Activated T-helper 1 cell treated with anti-CD3 and anti-CD28 coated beads, Interleukin-12 subunit alpha, Interleukin-12 subunit beta, Interleukin-2, Interleukin-4 antibody, amounts not matched to agents 30 ng/mL and 10 ng/mL and 1 ng/mL, durations not matched to agents 14 hours and 24 hours and 36 hours (primary cell): ENCODE data around the gene SLC38A3. TPM values are rescaled to one million over a fixed set of nuclear protein-coding genes. Genes with fewer than 3 reads are reported as not detected.

ENCODE experiments used
- DNase-seq: peaks from one replicate; pipeline ENCODE4 v3.0.0; 2021; ENCODE audit warnings: low spot score
- H3K27ac Mint-ChIP-seq: one replicate; pipeline ENCODE4 v1.8.0; 2021; ENCODE audit warnings: mild to moderate bottlenecking, mixed read lengths
- H3K27me3 Mint-ChIP-seq: one replicate; pipeline ENCODE4 v1.8.0; 2022; ENCODE audit warnings: mild to moderate bottlenecking, moderate library complexity, mixed read lengths; ENCODE audit not compliant: insufficient read depth
- H3K36me3 Mint-ChIP-seq: one replicate; pipeline ENCODE4 v1.8.0; 2021; ENCODE audit warnings: low read depth, mixed read lengths
- H3K4me1 Mint-ChIP-seq: one replicate; pipeline ENCODE4 v1.8.0; 2021; ENCODE audit warnings: low read depth, mixed read lengths
- H3K4me3 Mint-ChIP-seq: one replicate; pipeline ENCODE4 v1.8.0; 2021; ENCODE audit warnings: mild to moderate bottlenecking, moderate library complexity, mixed read lengths
- H3K9me3 Mint-ChIP-seq: one replicate; pipeline ENCODE4 v1.8.0; 2021; ENCODE audit warnings: mixed read lengths
- intact Hi-C: fragments of 100-400 bp; cut with micrococcal nuclease; formaldehyde crosslinking; loops from one replicate; pipeline ENCODE4 v1.15.1; 2024
- total RNA-seq: library from RNA; stranded (reverse); gene quantifications from 2 replicates; pipeline ENCODE4 v1.2.3, GENCODE V29; 2022

SLC38A3 gene
- total RNA-seq, 1 donor from 2014 or later, result not detected

DNA sequence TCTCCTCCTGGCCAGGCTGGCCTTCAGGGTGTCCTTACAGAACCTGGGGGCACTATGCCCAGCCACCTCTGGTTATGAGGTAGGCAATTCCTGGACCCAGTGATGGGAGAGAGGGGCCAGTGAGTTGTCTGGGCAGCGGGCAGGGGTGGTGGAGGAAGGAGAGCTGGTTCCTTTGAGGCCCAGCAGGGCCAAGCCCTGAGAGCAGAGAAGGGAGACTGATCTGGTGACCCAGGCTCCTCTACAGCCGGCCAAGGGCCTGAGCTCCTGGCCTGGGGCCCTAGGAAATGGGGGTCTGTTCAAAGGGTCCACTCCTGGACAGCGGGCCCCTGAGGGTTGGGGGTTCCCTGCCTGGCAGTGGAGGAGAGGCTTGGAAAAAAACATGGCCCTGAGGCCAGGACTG, 7.9 kb downstream of the SLC38A3 start:
- no peak for DNase-seq
- no peak overlapping the region for H3K27ac Mint-ChIP-seq
- intact Hi-C loops, result no loop called here
- no peak overlapping the region for H3K4me3 Mint-ChIP-seq
- H3K36me3 Mint-ChIP-seq, result no peaks in the 10 kb centered on the region
- H3K9me3 Mint-ChIP-seq, result no peaks in the 10 kb centered on the region
- H3K4me1 Mint-ChIP-seq, result peaks cover 4% of the 10 kb centered on the region
- H3K27me3 Mint-ChIP-seq, result peaks cover 14% of the 10 kb centered on the region

DNA sequence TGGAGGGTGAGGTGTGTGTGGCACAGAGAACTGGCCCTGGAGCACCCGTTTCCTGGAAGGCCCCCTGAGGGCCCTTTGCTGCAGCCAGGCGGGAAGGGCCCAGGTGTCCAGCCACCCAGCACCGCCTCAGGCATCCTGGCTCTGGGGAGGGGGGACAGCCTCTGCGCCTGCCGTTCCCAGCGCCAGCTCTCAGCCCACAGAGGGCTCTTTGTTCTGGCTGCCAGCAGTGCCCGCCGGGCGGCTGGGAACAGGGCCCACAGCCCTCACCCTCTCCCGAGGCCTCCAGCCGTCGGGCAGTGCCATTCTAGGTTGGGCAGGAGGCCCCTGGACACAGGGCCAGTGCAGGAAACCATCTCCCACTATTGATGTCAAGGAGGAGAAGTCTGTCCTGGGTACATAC, 8.3 kb downstream of the SLC38A3 start:
- peaks cover 14% of the 10 kb centered on the region for H3K27me3 Mint-ChIP-seq
- no peaks in the 10 kb centered on the region for H3K9me3 Mint-ChIP-seq

DNA sequence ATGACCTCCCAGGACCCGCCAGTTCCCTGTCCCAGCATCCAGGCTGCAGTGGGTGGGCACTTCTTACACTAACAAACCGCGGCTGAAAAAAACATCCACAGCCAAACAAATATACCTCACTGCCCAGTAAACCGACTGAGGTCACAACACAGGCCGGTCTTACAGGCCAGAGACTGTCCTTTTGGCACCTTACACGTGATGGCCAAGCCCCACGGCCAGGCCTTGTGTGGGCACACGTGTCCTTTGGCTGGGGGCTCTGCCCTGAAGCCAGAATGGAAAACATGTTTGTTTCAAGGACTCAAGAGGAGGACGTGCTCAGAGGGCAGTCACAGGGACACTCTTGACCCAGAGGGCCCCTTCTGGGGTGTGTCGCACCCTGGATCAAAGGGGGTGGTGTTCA, 9.8 kb downstream of the SLC38A3 start:
- H3K4me3 Mint-ChIP-seq, result no peak overlapping the region
- H3K27me3 Mint-ChIP-seq, result peaks cover 7% of the 10 kb centered on the region
- H3K27ac Mint-ChIP-seq, result no peak overlapping the region
- intact Hi-C loops, result no loop called here
- no peaks in the 10 kb centered on the region for H3K9me3 Mint-ChIP-seq
- peaks cover 4% of the 10 kb centered on the region for H3K4me1 Mint-ChIP-seq
- H3K36me3 Mint-ChIP-seq, result no peaks in the 10 kb centered on the region
- no peak for DNase-seq

More for the DNA sequence above, 8.3 kb downstream of the SLC38A3 start:
- no peaks in the 10 kb centered on the region for H3K36me3 Mint-ChIP-seq
- intact Hi-C loops, result no loop called here
- no peak overlapping the region for H3K27ac Mint-ChIP-seq
- no peak overlapping the region for H3K4me3 Mint-ChIP-seq
- DNase-seq, result no peak
- peaks cover 4% of the 10 kb centered on the region for H3K4me1 Mint-ChIP-seq

DNA sequence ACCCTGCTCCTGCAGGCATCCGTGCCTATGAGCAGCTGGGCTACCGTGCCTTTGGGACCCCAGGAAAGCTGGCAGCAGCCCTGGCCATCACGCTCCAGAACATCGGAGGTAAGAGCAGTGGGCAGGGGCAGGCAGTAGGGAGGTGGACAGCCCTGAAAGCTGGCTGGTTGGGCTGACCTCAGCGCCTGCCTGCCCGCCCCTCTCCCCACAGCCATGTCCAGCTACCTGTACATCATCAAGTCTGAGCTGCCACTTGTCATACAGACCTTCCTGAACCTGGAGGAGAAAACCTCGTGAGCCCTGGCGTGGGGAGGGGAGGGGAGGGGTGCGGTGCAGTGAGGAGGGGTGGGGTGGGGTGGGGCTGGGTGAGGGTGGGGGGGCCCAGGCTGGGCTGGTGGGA, 10.5 kb downstream of the SLC38A3 start:
- H3K9me3 Mint-ChIP-seq, result no peaks in the 10 kb centered on the region
- no peak overlapping the region for H3K4me3 Mint-ChIP-seq
- DNase-seq, result no peak
- no peaks in the 10 kb centered on the region for H3K36me3 Mint-ChIP-seq
- peaks cover 4% of the 10 kb centered on the region for H3K4me1 Mint-ChIP-seq
- peaks cover 5% of the 10 kb centered on the region for H3K27me3 Mint-ChIP-seq
- H3K27ac Mint-ChIP-seq, result no peak overlapping the region
- intact Hi-C loops, result no loop called here

DNA sequence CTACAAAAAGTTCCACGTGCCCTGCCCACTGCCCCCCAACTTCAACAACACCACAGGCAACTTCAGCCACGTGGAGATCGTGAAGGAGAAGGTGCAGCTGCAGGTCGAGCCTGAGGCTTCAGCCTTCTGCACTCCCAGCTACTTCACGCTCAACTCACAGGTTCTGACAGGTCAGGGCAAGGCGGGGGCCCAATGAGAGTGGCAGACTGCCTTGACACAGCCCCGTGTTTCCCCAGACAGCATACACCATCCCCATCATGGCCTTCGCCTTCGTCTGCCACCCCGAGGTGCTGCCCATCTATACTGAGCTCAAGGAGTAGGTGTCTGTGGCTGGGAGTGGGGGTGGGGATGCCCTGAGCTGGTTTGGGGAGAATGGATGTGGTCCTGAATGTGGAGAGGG, 12.6 kb downstream of the SLC38A3 start:
- no peaks in the 10 kb centered on the region for H3K4me1 Mint-ChIP-seq
- no peak for DNase-seq
- intact Hi-C loops, result no loop called here
- no peak overlapping the region for H3K4me3 Mint-ChIP-seq
- H3K27me3 Mint-ChIP-seq, result peaks cover 5% of the 10 kb centered on the region
- no peaks in the 10 kb centered on the region for H3K9me3 Mint-ChIP-seq
- H3K27ac Mint-ChIP-seq, result no peak overlapping the region
- H3K36me3 Mint-ChIP-seq, result no peaks in the 10 kb centered on the region

- no peak overlapping the region for H3K27ac Mint-ChIP-seq
- H3K4me1 Mint-ChIP-seq, result no peaks in the 10 kb centered on the region
- H3K36me3 Mint-ChIP-seq, result no peaks in the 10 kb centered on the region
- DNase-seq, result no peak
- intact Hi-C loops, result no loop called here
- H3K27me3 Mint-ChIP-seq, result peaks cover 8% of the 10 kb centered on the region
- H3K9me3 Mint-ChIP-seq, result no peaks in the 10 kb centered on the region
- no peak overlapping the region for H3K4me3 Mint-ChIP-seq
Measured at GRCh38 chr3:50218448-50218847, 13.4 kb downstream of the SLC38A3 start.

GRCh38 chr3:50219285-50219684, 14.2 kb downstream of the SLC38A3 start:
- DNase-seq, result no peak
- Mint-ChIP-seq H3K27me3 (peaks cover 12% of the 10 kb centered on the region), H3K36me3 (no peaks in the 10 kb centered on the region), H3K27ac (no peak overlapping the region), H3K4me1 (no peaks in the 10 kb centered on the region), H3K4me3 (no peak overlapping the region), H3K9me3 (no peaks in the 10 kb centered on the region)
- intact Hi-C loops, result no loop called here

DNA sequence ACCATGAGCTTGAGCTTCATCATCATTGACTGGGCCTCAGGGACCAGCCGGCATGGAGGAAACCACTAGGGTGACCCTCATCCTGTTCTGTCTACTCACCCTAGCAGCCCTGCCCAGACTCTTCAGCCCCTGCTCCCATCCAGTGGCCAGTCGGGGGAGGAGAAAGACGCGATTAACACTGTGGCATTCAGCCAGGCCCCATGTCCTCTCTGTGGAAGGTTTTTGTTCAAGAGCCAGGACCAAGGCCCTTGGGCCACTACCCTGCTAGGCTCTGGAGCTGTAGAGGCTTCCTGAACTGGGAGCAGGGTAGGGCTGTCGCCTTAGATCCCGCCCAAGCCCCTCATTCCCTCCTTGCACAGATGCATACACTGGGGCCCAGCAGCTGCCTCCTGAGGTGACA, 15.0 kb downstream of the SLC38A3 start:
- Mint-ChIP-seq H3K27me3 (peaks cover 15% of the 10 kb centered on the region), H3K27ac (no peak overlapping the region), H3K9me3 (no peaks in the 10 kb centered on the region), H3K4me1 (no peaks in the 10 kb centered on the region), H3K36me3 (no peaks in the 10 kb centered on the region), H3K4me3 (no peak overlapping the region)
- intact Hi-C loops, result no loop called here
- no peak for DNase-seq

GRCh38 chr3:50221051-50221410, 16.0 kb downstream of the SLC38A3 start:
- peaks cover 8% of the 10 kb centered on the region for H3K4me1 Mint-ChIP-seq
- H3K4me3 Mint-ChIP-seq, result no peak overlapping the region
- no peak for DNase-seq
- intact Hi-C loops, result no loop called here
- no peaks in the 10 kb centered on the region for H3K36me3 Mint-ChIP-seq
- no peak overlapping the region for H3K27ac Mint-ChIP-seq
- H3K9me3 Mint-ChIP-seq, result no peaks in the 10 kb centered on the region
- H3K27me3 Mint-ChIP-seq, result peaks cover 15% of the 10 kb centered on the region

DNA sequence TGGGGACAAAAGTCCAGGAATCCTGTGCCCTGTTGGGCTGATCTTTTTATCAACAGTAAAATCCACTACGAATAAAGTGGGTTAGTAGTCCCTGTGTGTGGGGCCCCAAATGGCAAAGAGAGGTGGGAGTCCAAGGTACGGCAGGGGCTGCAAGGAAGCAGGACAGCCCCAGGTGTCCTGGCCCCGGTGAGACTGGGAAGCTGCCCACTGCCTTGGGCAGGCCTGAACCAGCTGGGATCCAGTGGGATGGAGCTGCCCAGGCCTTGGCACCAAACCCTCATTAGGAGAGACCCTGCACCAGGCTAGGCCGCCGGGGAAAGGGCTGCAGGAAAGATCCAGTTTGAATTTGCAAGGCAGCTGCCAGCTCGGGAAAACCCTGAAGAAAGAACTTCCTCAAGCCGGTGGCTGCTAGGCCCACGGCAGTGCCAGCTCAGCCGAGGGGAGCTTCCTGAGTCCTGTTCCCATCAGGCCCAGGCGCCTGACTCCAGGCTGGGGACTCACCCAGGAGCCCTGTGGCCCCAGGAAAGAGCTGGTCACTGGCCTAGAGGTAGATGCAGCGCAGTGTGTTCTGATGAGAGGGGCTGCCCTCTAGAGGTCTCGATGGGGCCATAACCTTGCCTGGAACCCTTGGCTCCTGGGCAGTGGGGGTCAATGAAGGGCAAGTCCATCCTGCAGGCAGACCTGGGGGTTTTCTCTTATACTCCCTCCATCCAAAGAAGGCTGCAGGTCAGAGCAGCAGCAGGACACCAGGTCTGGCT, 16.5 kb downstream of the SLC38A3 start:
- Mint-ChIP-seq H3K4me1 (peaks cover 12% of the 10 kb centered on the region), H3K9me3 (no peaks in the 10 kb centered on the region), H3K36me3 (no peaks in the 10 kb centered on the region), H3K27me3 (peaks cover 15% of the 10 kb centered on the region), H3K27ac (no peak overlapping the region), H3K4me3 (no peak overlapping the region)
- intact Hi-C loops, result no loop called here
- no peak for DNase-seq

DNA sequence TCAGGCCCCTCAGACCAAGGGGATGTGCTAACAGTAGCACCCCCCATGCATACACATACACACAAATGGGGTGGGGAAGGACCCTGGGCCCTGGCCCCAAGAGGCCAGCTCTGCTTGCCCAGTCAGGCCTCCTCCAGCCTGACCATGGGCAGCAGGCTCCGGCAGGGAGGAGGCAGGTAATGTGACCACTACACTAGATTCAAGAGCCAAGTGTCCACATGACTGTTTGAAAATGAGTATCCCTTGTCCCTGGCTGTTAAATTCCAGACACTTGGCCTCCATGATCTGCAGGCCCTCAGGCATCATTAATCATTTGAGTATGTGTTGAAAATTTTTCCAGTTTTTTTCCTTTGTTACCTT, 17.1 kb downstream of the SLC38A3 start:
- DNase-seq, result no peak
- peaks cover 12% of the 10 kb centered on the region for H3K4me1 Mint-ChIP-seq
- H3K36me3 Mint-ChIP-seq, result no peaks in the 10 kb centered on the region
- no peaks in the 10 kb centered on the region for H3K9me3 Mint-ChIP-seq
- H3K4me3 Mint-ChIP-seq, result no peak overlapping the region
- peaks cover 15% of the 10 kb centered on the region for H3K27me3 Mint-ChIP-seq
- intact Hi-C loops, result no loop called here
- no peak overlapping the region for H3K27ac Mint-ChIP-seq

- Mint-ChIP-seq H3K9me3 (no peaks in the 10 kb centered on the region), H3K27ac (peak overlapping the region; percentile 75), H3K4me3 (peak overlapping the region; percentile 69), H3K36me3 (no peaks in the 10 kb centered on the region), H3K4me1 (peaks cover 31% of the 10 kb centered on the region), H3K27me3 (peaks cover 13% of the 10 kb centered on the region)
- intact Hi-C loops, result no loop called here
- no peak for DNase-seq
Measured at GRCh38 chr3:50224639-50225038, 19.6 kb downstream of the SLC38A3 start.

DNA sequence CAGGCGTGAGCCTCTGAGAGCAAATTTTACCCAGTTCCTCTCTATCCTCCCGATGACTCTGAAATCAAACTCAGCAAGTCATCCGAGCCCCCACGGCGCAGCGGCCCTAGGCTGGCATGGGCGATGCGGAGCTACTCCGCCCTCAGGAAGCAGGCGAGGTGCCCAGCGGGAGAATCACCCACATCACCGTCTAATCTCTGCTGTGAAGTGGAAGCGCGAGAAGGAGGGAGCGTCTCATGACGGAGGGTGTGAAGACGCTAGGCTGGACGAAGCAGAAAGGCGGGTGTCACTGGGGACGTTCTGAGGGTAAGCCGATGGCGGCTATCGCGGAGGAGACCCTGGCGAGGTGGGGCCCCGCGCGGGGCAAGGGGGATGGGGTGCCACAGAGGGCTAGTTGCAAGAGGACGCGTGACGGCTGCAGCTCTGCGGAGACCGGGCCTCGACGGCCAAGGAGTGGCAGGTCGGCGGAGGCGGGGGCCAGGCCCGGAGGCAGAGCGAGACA, 21.9 kb downstream of the SLC38A3 start:
- Mint-ChIP-seq H3K9me3 (no peaks in the 10 kb centered on the region), H3K36me3 (no peaks in the 10 kb centered on the region), H3K27ac (peak overlapping the region; percentile 89), H3K27me3 (peaks cover 13% of the 10 kb centered on the region), H3K4me3 (peak overlapping the region; percentile 90), H3K4me1 (peaks cover 34% of the 10 kb centered on the region)
- intact Hi-C loops, result loop anchor here (1.0 kb wide), 8 partner anchors 8 to 106 kb away; partner anchors contain the start of genes HYAL3, IFRD2 and NAA80
- DNase-seq, result no peak
